Stimulated activated CD4-positive, alpha-beta T cell treated with anti-CD3 and anti-CD28 coated beads, TNF-alpha, amount 100 ng/mL, for 48 hours (primary cell): Measurements from ENCODE around the gene GNB4.

Experiments
- DNase-seq, 3 donors: peaks; one replicate each; pipeline ENCODE4 v3.0.0-alpha.2; 2020; ENCODE audit warnings: low read depth in 3 of 3

The GNB4 gene

GRCh38 chr3:179451265-179452175 lies at the start of gene GNB4:
GNB4 (minus strand) TSS chr3:179451470; CDS start chr3:179426200, 25,270 bp downstream.
- DNase-seq = peak in 1 of 3 donors; percentile 36

DNA sequence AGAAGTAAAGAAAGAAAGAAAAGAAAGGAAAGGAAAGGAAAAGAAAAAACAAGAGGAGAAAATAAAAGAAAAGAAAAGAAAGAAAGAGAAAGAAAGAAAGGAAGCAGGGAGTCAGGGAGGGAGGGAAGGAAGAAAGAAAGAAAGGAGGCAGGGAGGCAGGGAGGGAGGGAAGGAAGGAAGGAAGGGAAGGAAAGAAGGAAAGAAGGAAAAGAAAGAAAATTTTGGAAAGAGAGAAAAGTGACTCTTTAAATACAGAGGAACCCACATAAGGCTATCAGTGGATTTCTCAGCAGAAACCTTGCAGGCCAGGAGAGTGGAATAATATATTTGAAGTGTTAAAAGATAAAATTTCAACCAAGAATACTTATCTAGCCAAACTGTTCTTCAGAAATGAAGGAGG lies 44.2 kb upstream of the GNB4 start:
- DNase-seq = no peak

DNA sequence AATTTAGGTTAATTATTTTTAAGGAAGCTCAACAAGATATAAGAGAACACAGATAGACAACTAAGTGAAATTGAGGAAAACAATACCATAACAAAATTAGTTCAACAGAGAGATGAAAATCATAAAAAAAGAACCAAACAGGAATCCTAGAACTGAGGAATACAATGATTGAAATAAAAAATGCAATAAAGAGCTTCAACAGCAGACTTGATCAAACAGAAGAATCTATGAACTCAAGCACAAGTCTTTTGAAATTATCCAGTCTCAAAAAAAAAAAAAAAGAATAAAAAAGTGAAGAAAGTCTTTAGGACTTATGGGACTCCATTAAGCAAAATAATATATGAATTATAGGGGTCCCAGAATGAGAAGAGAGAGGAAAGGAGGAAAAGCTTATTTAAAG lies 42.0 kb upstream of the GNB4 start:
- no peak for DNase-seq

GRCh38 chr3:179488213-179488612 lies 36.9 kb upstream of the GNB4 start:
- no peak for DNase-seq

GRCh38 chr3:179486806-179487205 lies 35.5 kb upstream of the GNB4 start:
- DNase-seq = no peak

- no peak for DNase-seq
Measured at GRCh38 chr3:179482857-179483256, 31.6 kb upstream of the GNB4 start.

DNA sequence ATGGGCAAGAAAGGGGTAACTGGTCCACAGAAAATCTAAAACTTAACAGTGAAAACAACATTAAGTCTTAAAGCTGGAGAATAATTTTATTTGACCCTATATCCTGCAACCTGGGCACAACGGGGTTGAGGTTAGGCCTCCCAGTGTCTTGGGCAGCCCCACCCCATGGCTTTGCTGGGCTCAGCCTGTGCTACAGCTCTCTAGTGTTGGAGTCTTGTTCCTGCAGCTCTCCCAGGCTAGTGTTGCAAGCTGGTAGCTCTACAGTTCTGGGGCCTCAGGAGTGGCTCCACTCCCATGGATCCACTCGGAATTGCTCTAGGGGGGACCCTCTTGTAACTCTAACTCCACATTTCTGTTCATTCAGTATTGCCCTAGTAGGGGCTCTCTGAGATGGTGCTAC lies 24.9 kb upstream of the GNB4 start:
- DNase-seq = no peak

GRCh38 chr3:179474480-179474879 lies 23.2 kb upstream of the GNB4 start:
- no peak for DNase-seq

GRCh38 chr3:179473565-179473964 lies 22.3 kb upstream of the GNB4 start:
- DNase-seq = no peak

DNA sequence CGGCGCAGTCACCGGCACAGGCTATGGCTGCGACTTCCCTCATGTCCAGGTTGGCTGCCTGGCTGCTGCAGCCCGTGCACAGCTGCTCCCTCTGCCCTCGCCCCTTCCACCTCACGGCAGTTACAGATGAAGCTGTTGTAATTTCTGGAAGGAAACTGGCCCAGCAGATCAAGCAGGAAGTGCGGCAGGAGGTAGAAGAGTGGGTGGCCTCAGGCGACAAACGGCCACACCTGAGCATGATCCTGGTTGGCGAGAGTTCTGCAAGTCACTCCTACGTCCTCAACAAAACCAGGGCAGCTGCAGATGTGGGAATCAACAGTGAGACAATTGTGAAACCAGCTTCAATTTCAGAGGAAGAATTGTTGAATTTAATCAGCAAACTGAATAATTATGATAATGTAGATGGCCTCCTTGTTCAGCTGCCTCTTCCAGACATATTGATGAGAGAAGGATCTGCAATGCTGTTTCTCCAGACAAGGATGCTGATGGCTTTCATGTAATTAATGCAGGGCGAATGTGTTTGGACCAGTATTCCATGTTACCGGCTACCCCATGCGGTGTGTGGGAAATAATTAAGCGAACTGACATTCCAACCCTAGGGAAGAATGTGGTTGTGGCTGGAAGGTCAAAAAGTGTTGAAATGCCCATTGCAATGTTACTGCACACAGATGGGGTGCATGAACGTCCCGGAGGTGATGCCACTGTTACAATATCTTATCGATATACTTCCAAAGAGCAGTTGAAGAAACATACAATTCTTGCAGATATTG lies 13.2 kb upstream of the GNB4 start:
- no peak for DNase-seq

DNA sequence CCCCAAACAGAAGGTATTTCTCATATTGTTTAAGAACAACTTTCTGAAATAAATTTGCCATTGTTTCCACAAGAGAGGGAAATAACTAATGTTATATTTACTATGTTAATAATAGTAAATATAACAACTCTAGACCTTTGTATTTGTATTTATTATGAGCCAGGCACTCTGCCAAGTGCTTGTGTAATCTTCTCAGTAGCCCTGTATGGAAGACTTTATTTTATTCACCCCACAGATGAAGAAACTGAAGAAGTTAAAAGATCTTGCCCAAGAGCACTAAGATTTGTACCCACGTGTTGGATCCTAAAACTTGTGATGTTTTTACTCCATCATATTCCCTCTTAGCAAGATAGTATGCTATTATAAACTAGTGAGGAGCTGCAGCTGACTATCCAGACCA lies 12.0 kb upstream of the GNB4 start:
- no peak for DNase-seq

- no peak for DNase-seq
Measured at GRCh38 chr3:179460260-179460659, 9.0 kb upstream of the GNB4 start.

DNA sequence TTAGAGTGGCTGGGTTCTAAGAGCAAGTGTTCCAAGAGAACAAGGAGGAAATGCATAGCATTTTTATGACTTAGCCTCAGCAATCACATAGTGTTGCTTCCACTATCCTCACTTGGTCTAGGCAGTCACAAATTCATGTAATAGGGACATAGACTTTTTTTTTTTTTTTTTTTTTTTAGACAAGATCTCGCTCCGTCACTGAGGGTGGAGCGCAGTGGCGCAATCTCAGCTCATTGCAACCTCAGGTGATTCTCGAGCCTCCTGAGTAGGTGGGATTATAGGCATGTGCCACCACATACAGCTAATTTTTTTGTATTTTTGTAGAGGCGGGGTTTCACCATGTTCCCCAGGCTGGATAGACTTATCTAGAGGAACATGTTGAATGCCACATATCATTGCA lies 4.7 kb upstream of the GNB4 start:
- no peak for DNase-seq

- DNase-seq = no peak
Measured at GRCh38 chr3:179454887-179455286, 3.6 kb upstream of the GNB4 start.

GRCh38 chr3:179453967-179454366 lies 2.7 kb upstream of the GNB4 start:
- DNase-seq = no peak

- DNase-seq = no peak
Measured at GRCh38 chr3:179452872-179453271, 1.6 kb upstream of the GNB4 start.

GRCh38 chr3:179452176-179452564 lies 900 bp upstream of the GNB4 start:
- no peak for DNase-seq

DNA sequence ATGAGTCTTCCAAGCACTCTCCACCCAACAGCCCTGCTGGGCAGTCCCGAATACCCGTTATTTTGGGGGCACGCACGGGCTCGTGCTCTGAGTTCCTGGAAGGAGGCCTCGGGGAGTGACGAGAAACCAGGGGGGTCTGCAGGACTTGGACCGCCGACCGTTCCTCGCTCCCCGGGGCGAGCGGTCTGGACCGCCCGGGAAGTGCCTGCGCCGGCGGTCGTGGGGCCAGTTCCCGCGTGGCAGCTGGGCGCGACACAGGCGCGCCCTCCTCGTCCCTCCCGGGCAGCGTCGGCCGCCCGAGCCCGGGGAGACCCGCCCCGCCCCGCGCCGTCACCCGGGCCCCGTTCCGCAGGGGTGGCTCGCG lies 387 bp downstream of the GNB4 start:
- no peak for DNase-seq

GRCh38 chr3:179450261-179450701 lies 989 bp downstream of the GNB4 start:
- DNase-seq = no peak

DNA sequence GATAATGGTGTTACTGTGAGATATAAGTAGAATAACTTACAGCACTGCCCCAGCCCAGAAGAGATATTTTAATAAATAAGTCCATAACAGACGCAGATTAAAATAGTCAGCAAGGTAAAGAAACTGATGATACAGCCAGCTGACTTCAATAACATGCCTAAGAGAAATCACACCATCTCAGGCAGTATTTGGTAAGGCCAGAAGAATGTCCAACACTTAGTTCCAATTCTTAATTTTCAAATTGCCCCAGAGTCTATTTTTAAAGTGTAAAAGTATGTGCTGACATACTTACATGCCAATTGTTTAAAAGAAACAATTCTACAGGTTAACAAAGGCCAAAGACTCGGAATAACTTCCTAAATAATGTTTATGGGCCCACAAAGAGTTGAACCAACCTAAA lies 1.6 kb downstream of the GNB4 start:
- DNase-seq = no peak

GRCh38 chr3:179447251-179447650 lies 4.0 kb downstream of the GNB4 start:
- no peak for DNase-seq

DNA sequence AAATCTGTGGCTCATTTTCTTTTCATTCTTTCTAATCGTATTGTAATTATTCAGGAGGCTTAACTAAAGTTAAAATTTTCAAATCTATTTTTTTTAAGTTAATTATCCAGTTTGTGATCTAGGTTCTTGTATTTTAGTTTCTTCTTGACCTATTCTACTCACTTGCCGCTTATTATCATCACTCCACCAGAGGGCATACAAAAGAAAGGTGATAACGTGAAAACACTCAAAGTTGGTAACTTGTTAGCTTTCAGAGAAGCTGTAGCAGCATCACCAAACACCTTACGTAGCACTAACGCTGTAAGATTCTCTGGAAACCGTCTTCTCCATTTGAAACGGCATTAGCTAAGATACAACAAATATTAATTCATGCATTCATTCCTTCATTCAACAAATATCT lies 4.8 kb downstream of the GNB4 start:
- no peak for DNase-seq

GRCh38 chr3:179438841-179439240 lies 12.4 kb downstream of the GNB4 start:
- no peak for DNase-seq
